Activated CD4-positive, alpha-beta T cell treated with anti-CD3 and anti-CD28 coated beads for 36 hours (primary cell): ENCODE measurements around the gene USP47. TPM values are rescaled to one million over a fixed set of nuclear protein-coding genes. Genes with fewer than 3 reads are reported as not detected.

Source experiments
- ATAC-seq: fragments of 200-7000 bp; cut with Tn5 transposase; one replicate; pipeline ENCODE4 v1.10.0; 2021; ENCODE audit warnings: mild to moderate bottlenecking, moderate library complexity
- CTCF ChIA-PET: fragments of 350-600 bp; sonication (Branson Sonifier 250); formaldehyde crosslinking; loops from one replicate; lab custom pipeline; 2021; ENCODE audit warnings: antibody characterized with exemption; lab: Charles Lee
- POLR2A ChIA-PET: fragments of 350-600 bp; sonication (Branson Sonifier 250); formaldehyde crosslinking; loops from one replicate; lab custom pipeline; 2021; ENCODE audit warnings: antibody characterized with exemption, inconsistent platforms; lab: Charles Lee
- DNase-seq: peaks from one replicate; pipeline ENCODE4 v3.0.0-alpha.2; 2020
- H3K27ac Mint-ChIP-seq: one replicate; pipeline ENCODE4 v1.8.0; 2021; ENCODE audit warnings: mixed read lengths
- H3K27me3 Mint-ChIP-seq: one replicate; pipeline ENCODE4 v1.8.0; 2021; ENCODE audit warnings: mixed read lengths
- H3K36me3 Mint-ChIP-seq: one replicate; pipeline ENCODE4 v1.8.0; 2021; ENCODE audit warnings: low read depth, mixed read lengths
- H3K4me1 Mint-ChIP-seq: one replicate; pipeline ENCODE4 v1.8.0; 2021; ENCODE audit warnings: mixed read lengths
- H3K4me3 Mint-ChIP-seq: one replicate; pipeline ENCODE4 v1.8.0; 2021; ENCODE audit warnings: mild to moderate bottlenecking, moderate library complexity, mixed read lengths
- H3K9me3 Mint-ChIP-seq: one replicate; pipeline ENCODE4 v1.8.0; 2021; ENCODE audit warnings: low read depth, mixed read lengths
- intact Hi-C, 2 experiments: fragments of 100-400 bp; cut with DNase I in 1 of 2; cut with micrococcal nuclease in 1 of 2; formaldehyde crosslinking; loops; one replicate each; pipeline versions ENCODE4 v1.14.2 to v1.15.1; 2022 to 2024; cut with DNase I, micrococcal nuclease
- total RNA-seq, 2 experiments: library from RNA; stranded (reverse); gene quantifications; one replicate each; pipeline ENCODE4 v1.2.3, GENCODE V29; 2021

USP47 gene
- total RNA-seq, 2 experiments from 2014 or later = 43.3 to 56.3 TPM

- H3K4me1 Mint-ChIP-seq = peaks cover 4% of the 10 kb centered on the region
- ChIA-PET CTCF (interaction anchor here (2.3 kb wide), 1 partner anchor 56 kb away, joined by 15 read pairs; the partner anchor contains the start of gene USP47), POLR2A (no interaction called here)
- H3K36me3 Mint-ChIP-seq = peaks cover 16% of the 10 kb centered on the region
- H3K9me3 Mint-ChIP-seq = no peaks in the 10 kb centered on the region
- no peak overlapping the region for H3K4me3 Mint-ChIP-seq
- H3K27ac Mint-ChIP-seq = no peak overlapping the region
- DNase-seq = no peak
- H3K27me3 Mint-ChIP-seq = no peaks in the 10 kb centered on the region
- peak; percentile 26 for ATAC-seq
- intact Hi-C loops = loop anchor here in 1 of 2 experiments (5.0 kb wide), 1 partner anchor 101 kb away; no protein-coding TSS in a partner anchor
Observed at GRCh38 chr11:11898648-11899047, 56.9 kb downstream of the USP47 start.

- ChIA-PET POLR2A (no interaction called here), CTCF (interaction anchor here (2.3 kb wide), 1 partner anchor 57 kb away, joined by 15 read pairs; the partner anchor contains the start of gene USP47)
- Mint-ChIP-seq H3K4me3 (no peak overlapping the region), H3K9me3 (no peaks in the 10 kb centered on the region), H3K27ac (no peak overlapping the region), H3K36me3 (peaks cover 18% of the 10 kb centered on the region), H3K4me1 (peaks cover 4% of the 10 kb centered on the region), H3K27me3 (no peaks in the 10 kb centered on the region)
- ATAC-seq = peak; percentile 16
- no peak for DNase-seq
- intact Hi-C loops = loop anchor here in 1 of 2 experiments (5.0 kb wide), 1 partner anchor 102 kb away; no protein-coding TSS in a partner anchor
Observed at GRCh38 chr11:11899401-11899800, 57.6 kb downstream of the USP47 start.

GRCh38 chr11:11901929-11902328 lies 60.2 kb downstream of the USP47 start:
- ChIA-PET POLR2A (interaction anchor here (0.7 kb wide), 1 partner anchor 159 kb away, joined by 3 read pairs; no protein-coding TSS in a partner anchor), CTCF (interaction anchor here (0.6 to 1.3 kb wide), 6 partner anchors 11 to 766 kb away, joined by 3 to 4 read pairs (median 3); no protein-coding TSS in a partner anchor)
- no peak for DNase-seq
- H3K27me3 Mint-ChIP-seq = no peaks in the 10 kb centered on the region
- intact Hi-C loops = no loop called here
- peaks cover 26% of the 10 kb centered on the region for H3K36me3 Mint-ChIP-seq
- no peak overlapping the region for H3K27ac Mint-ChIP-seq
- no peaks in the 10 kb centered on the region for H3K9me3 Mint-ChIP-seq
- no peak overlapping the region for H3K4me3 Mint-ChIP-seq
- no peak for ATAC-seq
- H3K4me1 Mint-ChIP-seq = peaks cover 4% of the 10 kb centered on the region

DNA sequence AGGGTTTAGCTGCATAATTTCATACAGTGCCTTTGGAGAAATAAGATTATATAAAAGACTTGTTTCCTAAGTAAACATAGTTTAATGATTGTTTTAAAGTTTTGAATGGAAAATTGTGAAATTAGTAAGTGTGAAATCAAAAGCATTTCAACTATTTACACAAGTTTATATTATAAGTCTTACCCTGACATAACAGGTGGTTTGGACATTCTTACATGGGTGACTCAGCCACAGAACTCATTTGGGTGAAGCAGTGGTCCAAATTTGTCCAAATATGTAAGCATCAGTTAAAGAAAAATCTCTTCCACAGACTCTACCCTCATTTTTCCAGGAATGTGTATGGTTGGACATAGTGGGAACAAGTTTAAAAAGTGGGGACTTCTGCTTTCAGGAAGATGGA lies 68.0 kb downstream of the USP47 start:
- ChIA-PET POLR2A (no interaction called here), CTCF (interaction anchor here (0.5 kb wide), 1 partner anchor 110 kb away, joined by 3 read pairs; no protein-coding TSS in a partner anchor)
- Mint-ChIP-seq H3K4me3 (no peak overlapping the region), H3K9me3 (no peaks in the 10 kb centered on the region), H3K4me1 (no peaks in the 10 kb centered on the region), H3K27ac (no peak overlapping the region), H3K27me3 (no peaks in the 10 kb centered on the region), H3K36me3 (peaks cover 27% of the 10 kb centered on the region)
- ATAC-seq (no peak), DNase-seq (no peak)
- intact Hi-C loops = no loop called here

- CTCF ChIA-PET = no interaction called here
- POLR2A ChIA-PET = no interaction called here
Observed at GRCh38 chr11:11910541-11910940, 68.8 kb downstream of the USP47 start.

GRCh38 chr11:11913395-11913794 lies 71.6 kb downstream of the USP47 start:
- H3K27ac Mint-ChIP-seq = no peak overlapping the region
- POLR2A ChIA-PET = no interaction called here
- H3K36me3 Mint-ChIP-seq = peaks cover 16% of the 10 kb centered on the region
- DNase-seq (no peak), ATAC-seq (no peak)
- CTCF ChIA-PET = no interaction called here
- intact Hi-C loops = no loop called here
- H3K4me3 Mint-ChIP-seq = no peak overlapping the region
- H3K9me3 Mint-ChIP-seq = no peaks in the 10 kb centered on the region
- no peaks in the 10 kb centered on the region for H3K4me1 Mint-ChIP-seq
- no peaks in the 10 kb centered on the region for H3K27me3 Mint-ChIP-seq

More at GRCh38 chr11:11910541-11910940, 68.8 kb downstream of the USP47 start:
- H3K4me3 Mint-ChIP-seq = no peak overlapping the region
- H3K27me3 Mint-ChIP-seq = no peaks in the 10 kb centered on the region
- DNase-seq (no peak), ATAC-seq (no peak)
- no peak overlapping the region for H3K27ac Mint-ChIP-seq
- no peaks in the 10 kb centered on the region for H3K9me3 Mint-ChIP-seq
- intact Hi-C loops = no loop called here
- peaks cover 24% of the 10 kb centered on the region for H3K36me3 Mint-ChIP-seq
- no peaks in the 10 kb centered on the region for H3K4me1 Mint-ChIP-seq

DNA sequence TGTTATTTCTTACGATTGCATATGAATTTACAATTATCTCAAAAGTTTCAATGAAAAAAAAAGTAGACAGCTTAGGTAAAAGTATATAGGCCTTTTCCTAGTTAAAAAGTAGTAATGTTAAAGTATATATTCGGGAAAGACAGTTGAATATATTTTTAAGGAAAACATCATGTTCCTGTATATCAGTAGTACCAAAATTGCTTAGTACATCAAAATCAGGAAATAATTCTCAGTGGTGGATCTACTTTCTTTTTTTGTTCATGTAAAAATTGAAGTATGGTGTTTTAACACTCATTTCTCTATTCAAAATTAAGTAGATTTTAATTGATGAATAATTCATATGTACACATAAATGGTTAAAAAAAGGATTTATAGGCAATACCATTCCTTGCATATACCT lies 73.9 kb downstream of the USP47 start:
- intact Hi-C loops = no loop called here
- Mint-ChIP-seq H3K4me3 (no peak overlapping the region), H3K27me3 (no peaks in the 10 kb centered on the region), H3K4me1 (no peaks in the 10 kb centered on the region), H3K27ac (no peak overlapping the region), H3K36me3 (peaks cover 18% of the 10 kb centered on the region), H3K9me3 (no peaks in the 10 kb centered on the region)
- ChIA-PET CTCF (no interaction called here), POLR2A (no interaction called here)
- DNase-seq (no peak), ATAC-seq (no peak)

DNA sequence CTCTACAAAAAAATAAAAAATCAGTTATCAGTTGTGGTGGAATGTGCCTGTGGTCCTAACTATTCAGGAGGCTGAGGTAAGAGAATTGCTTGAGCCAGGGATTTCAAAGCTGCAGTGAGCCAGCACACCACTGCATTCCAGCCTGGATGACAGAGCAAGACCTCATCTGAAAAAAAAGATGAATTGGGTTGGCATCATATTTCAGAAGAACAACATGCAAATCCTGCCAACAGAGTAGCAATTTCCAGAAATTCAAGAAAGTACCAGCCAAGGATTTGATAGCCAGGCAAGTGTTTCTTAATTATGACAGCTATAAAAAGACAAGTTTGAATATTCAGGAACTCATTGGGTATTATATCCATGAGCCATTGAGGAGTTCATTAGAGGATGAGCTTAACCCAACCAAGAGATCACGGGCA lies 75.2 kb downstream of the USP47 start:
- no peaks in the 10 kb centered on the region for H3K27me3 Mint-ChIP-seq
- H3K4me1 Mint-ChIP-seq = no peaks in the 10 kb centered on the region
- H3K27ac Mint-ChIP-seq = peak overlapping the region; percentile 23
- H3K36me3 Mint-ChIP-seq = peaks cover 7% of the 10 kb centered on the region
- no peak for ATAC-seq
- no peak for DNase-seq
- CTCF ChIA-PET = no interaction called here
- POLR2A ChIA-PET = no interaction called here
- intact Hi-C loops = no loop called here
- H3K4me3 Mint-ChIP-seq = no peak overlapping the region
- no peaks in the 10 kb centered on the region for H3K9me3 Mint-ChIP-seq

GRCh38 chr11:11923828-11924227 lies 82.1 kb downstream of the USP47 start:
- no peaks in the 10 kb centered on the region for H3K27me3 Mint-ChIP-seq
- ChIA-PET POLR2A (no interaction called here), CTCF (no interaction called here)
- H3K9me3 Mint-ChIP-seq = no peaks in the 10 kb centered on the region
- H3K4me3 Mint-ChIP-seq = no peak overlapping the region
- no peak overlapping the region for H3K27ac Mint-ChIP-seq
- peaks cover 7% of the 10 kb centered on the region for H3K4me1 Mint-ChIP-seq
- intact Hi-C loops = no loop called here
- DNase-seq (no peak), ATAC-seq (no peak)
- peaks cover 41% of the 10 kb centered on the region for H3K36me3 Mint-ChIP-seq

DNA sequence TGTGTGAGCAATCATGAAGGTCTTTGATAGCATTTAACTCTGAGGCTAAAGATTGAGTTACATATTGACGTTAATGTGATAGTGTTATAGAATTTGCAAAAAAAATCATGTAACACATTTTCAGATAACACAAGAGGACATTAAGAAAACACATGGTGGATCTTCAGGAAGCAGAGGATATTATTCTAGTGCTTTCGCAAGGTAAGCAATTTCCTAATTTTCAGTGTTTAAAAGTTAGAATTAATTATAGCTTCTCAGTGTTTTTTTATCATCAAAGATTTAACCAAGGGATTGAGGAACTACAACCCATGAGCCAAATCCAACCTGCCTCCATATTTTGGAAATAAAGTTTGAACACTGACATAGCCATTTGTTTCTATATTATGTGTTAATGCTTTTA lies 88.1 kb downstream of the USP47 start:
- ChIA-PET POLR2A (no interaction called here), CTCF (interaction anchor here (1.0 to 1.2 kb wide), 2 partner anchors 115 to 352 kb away, joined by 3 to 4 read pairs; no protein-coding TSS in a partner anchor)
- ATAC-seq = no peak
- DNase-seq = no peak
- H3K4me1 Mint-ChIP-seq = peaks cover 4% of the 10 kb centered on the region
- H3K36me3 Mint-ChIP-seq = peaks cover 45% of the 10 kb centered on the region
- intact Hi-C loops = loop anchor here (5.0 to 10.0 kb wide), 2 partner anchors 352 to 355 kb away; no protein-coding TSS in a partner anchor
- H3K27ac Mint-ChIP-seq = no peak overlapping the region
- no peak overlapping the region for H3K4me3 Mint-ChIP-seq
- H3K27me3 Mint-ChIP-seq = no peaks in the 10 kb centered on the region
- H3K9me3 Mint-ChIP-seq = no peaks in the 10 kb centered on the region

DNA sequence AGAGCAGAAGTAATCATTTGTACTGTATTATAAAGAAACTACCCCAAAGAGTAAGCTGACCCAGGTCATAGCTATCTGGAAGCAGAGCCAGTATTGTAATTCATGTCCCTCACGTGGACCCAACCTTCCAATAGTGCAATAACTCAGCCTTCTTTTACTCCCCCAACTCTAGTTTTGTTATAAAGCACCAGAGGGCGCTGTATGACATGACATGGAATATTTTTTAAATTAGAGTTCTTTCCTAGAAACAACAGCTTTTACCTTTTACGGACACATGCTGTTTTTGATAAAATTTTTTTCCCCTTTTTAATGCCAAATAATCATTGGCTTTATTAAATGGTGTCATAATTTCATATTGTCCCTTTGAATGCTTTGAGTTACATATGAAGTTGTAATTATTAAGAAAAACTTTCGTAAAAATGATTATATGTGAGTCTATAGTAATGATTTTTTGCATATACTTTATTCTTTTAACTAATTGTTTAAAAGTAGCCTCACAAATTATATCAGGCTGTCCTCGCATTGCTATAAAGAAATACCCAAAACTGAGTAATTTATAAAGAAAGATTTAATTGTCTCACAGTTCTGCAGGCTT lies 89.8 kb downstream of the USP47 start:
- Mint-ChIP-seq H3K4me3 (no peak overlapping the region), H3K27ac (no peak overlapping the region), H3K4me1 (no peaks in the 10 kb centered on the region), H3K36me3 (peaks cover 37% of the 10 kb centered on the region), H3K9me3 (no peaks in the 10 kb centered on the region), H3K27me3 (no peaks in the 10 kb centered on the region)
- CTCF ChIA-PET = interaction anchor here (0.5 to 1.8 kb wide), 18 partner anchors 11 to 1565 kb away, joined by 3 to 8 read pairs (median 3); no protein-coding TSS in a partner anchor
- POLR2A ChIA-PET = no interaction called here
- DNase-seq = peak; percentile 10
- intact Hi-C loops = loop anchor here (1.0 to 10.0 kb wide), 3 partner anchors 113 to 353 kb away; no protein-coding TSS in a partner anchor
- ATAC-seq = no peak

GRCh38 chr11:11935536-11935935 lies 93.8 kb downstream of the USP47 start:
- no peaks in the 10 kb centered on the region for H3K27me3 Mint-ChIP-seq
- no peaks in the 10 kb centered on the region for H3K9me3 Mint-ChIP-seq
- H3K27ac Mint-ChIP-seq = no peak overlapping the region
- H3K36me3 Mint-ChIP-seq = peaks cover 42% of the 10 kb centered on the region
- H3K4me3 Mint-ChIP-seq = no peak overlapping the region
- no peak for DNase-seq
- H3K4me1 Mint-ChIP-seq = no peaks in the 10 kb centered on the region
- ChIA-PET CTCF (interaction anchor here (1.2 kb wide), 1 partner anchor 148 kb away, joined by 3 read pairs; no protein-coding TSS in a partner anchor), POLR2A (interaction anchor here (0.6 kb wide), 1 partner anchor 356 kb away, joined by 3 read pairs; no protein-coding TSS in a partner anchor)
- ATAC-seq = no peak
- intact Hi-C loops = loop anchor here in 1 of 2 experiments (10.0 kb wide), 1 partner anchor 349 kb away; no protein-coding TSS in a partner anchor
